ENCODE results near the gene NPDC1. TPM values are rescaled to one million over a fixed set of nuclear protein-coding genes. Genes with fewer than 3 reads are reported as not detected.
A peak's percentile ranks its signal among the peaks of the same experiment; 100 is the strongest.
"Not testable (repeated sequence)": the region's sequence is repeated elsewhere in the genome, so short reads cannot be mapped to it uniquely, and the experiment has no call there.

Gene NPDC1
- total RNA-seq, 1 donor from 2014 or later, result 15.3 TPM

GRCh38 chr9:137074657-137075274 is 28.8 kb upstream of the NPDC1 start:
- DNase-seq, result no peak

GRCh38 chr9:137073992-137074399 is 28.0 kb upstream of the NPDC1 start:
- no peak for DNase-seq

DNA sequence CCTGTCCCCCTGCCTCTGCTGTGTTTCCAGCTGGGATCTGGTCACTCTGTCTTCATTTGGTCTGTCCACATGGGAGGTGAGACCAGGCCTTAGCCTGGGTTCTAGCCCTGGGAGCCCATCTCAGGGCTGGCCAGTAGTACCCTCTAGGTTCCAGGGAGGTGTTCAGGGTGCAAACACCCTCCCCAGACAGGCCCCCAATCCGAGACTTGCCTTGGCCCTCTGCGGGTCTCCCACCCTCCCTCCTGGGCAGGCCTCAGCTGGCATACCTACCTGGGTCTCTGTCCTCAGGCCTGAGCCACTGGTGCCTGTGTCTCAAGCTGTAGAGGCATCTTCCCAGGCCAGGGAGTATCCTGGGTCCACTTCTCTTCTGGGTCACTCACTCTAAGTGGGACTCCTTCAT is 25.3 kb upstream of the NPDC1 start:
- no peak for DNase-seq

DNA sequence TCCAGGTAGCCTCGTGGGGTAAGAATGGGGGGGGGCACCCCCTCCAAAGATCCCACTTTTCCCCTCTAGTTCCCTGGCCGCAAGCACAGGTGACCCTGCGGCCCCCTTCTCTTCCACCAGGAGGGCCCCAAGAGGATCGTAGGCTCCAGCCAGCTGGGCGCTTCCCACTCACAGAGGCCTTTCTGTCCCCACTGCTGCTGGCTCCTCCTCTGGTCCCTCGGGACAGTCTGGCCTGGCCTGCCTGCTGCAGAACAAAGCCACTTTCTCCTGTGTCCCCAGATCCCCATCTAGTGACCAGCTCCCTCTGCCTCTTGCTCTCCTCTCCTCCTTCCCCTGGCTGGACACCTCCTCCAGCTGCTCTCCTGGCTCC is 24.9 kb upstream of the NPDC1 start:
- DNase-seq, result peak; percentile 61

GRCh38 chr9:137070201-137070905 is 24.4 kb upstream of the NPDC1 start, which contains the start of gene SAPCD2:
SAPCD2 (minus strand) TSS chr9:137070557; CDS start chr9:137070460, 97 bp downstream.
- DNase-seq, result peak; percentile 68

GRCh38 chr9:137069508-137070091 is 23.6 kb upstream of the NPDC1 start:
- DNase-seq, result no peak

DNA sequence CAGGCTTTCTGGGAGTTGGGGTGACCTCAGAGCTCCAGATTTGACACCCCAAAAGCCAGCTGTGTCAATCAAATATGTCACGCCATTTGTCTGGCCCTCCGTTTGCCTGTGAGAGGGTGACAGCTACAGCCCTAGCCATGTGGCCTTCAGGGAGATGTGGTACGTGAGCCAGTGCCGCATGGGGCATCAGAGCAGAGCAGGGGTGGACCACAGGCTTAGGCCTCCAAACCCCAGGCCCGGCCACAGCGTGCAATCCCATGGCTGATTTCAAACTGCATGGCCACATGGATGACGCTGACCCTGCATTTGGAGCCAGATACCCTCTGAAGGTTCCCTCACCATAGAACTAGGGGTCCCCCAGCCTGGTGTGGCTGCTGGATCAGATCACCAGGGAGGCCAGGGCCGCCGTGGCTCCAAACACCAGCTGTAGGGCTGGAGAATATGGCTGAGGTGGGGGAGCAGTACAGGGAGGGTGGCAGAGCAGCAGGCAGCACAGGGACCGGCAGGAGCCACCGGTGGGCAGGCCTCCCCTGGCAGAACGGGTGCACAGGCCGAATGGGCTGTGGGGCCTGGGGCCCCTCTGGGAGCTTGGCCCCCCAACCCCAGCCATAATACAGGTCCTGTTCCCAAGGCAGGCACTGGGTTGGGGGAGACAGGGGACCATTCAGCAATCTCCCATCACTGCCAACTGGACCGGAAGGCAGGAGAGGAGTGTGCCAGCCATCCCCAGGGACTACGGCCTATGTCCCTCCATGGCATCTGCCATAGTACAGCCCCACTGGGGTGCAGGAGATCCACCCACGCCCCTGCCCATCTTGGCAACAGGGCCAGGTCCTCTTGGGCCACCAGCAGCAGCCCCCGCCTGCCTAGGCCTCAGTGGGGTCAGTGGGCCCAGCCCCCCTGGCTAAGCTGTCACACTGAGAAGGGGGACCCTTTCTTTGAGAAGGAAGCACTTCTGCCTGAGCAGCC is 22.8 kb upstream of the NPDC1 start:
- DNase-seq, result no peak

DNA sequence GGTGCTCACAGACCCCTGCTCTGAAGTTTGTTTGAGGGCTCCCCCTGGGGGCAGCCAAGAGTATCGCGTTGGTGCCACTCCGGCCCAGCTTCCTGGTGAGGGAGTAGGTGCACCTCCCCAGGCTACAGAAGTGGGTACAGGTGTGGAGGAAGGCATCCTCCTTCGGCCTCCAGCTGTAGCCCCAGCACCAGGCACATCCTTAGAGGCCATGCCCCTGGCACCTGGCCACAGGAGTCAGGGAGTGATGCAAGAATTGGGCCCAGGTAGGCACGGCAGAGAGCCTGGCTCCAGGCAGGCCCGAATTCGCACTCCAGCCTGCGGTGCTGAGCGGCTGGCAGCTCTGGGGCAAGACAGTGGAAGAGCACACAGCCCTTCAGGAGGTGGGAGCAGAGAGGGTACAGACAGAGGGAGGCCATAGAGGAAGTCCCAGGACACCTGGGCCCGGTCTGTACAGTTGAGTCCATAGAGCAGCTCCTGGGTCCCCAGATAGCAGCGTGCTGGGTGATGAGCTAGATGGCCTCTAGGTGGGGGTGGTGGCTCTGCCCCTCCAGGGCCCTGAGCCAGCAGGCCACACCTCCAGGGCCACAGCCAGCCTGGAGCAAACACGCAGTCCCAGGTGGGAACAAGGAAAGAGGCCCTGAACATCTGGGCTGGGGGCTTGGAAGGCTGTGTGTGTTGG is 22.0 kb upstream of the NPDC1 start:
- DNase-seq, result peak; percentile 47

GRCh38 chr9:137066096-137066861 is 20.3 kb upstream of the NPDC1 start:
- no peak for DNase-seq

GRCh38 chr9:137065336-137065967 is 19.5 kb upstream of the NPDC1 start:
- DNase-seq, result no peak

DNA sequence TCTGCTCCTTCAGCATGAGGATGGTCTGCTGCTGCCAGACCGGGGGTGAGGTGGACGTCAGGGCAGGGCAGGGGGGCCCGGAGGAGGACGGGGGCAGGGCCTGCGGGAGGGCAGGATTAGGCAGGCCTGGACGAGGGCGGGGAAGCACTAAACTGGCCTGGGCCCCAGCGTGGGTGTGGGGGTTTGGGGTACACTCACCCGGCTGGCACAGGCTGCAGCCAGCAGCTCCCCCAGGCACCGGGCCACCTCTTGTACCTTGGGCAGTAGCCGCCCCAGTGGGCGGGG is 18.8 kb upstream of the NPDC1 start:
- no peak for DNase-seq

GRCh38 chr9:137064027-137064879 is 18.3 kb upstream of the NPDC1 start:
- DNase-seq, result peak; percentile 25

GRCh38 chr9:137063311-137064026 is 17.5 kb upstream of the NPDC1 start:
- no peak for DNase-seq

DNA sequence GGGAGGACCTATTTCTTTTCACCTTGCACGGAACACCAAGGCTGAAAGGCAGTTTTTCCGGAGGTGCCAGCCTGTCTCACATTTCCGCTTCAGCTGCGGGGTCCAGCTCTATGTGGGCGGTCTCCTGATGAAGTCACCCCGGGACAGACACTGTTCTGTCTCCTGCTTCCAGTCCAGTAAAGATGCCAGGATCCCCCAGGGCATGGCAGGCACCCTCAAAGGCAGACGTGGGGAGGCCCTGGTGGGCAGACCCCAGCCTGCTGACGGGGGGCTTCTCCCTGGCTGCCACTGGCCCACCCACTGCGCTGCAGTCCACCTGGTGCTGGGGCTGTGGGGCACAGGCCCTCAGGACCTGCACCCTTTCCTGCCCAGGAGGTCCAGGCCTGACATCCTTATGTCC is 16.8 kb upstream of the NPDC1 start:
- not testable (repeated sequence) for DNase-seq

GRCh38 chr9:137062384-137062783 is 16.4 kb upstream of the NPDC1 start:
- no peak for DNase-seq

- DNase-seq, result no peak
Measured at GRCh38 chr9:137058521-137059234, 12.7 kb upstream of the NPDC1 start.

- DNase-seq, result no peak
Measured at GRCh38 chr9:137057545-137057944, 11.6 kb upstream of the NPDC1 start.

GRCh38 chr9:137056739-137057415 is 10.9 kb upstream of the NPDC1 start:
- DNase-seq, result no peak

Measured in occipital lobe (tissue), 2 donors.